Lower lobe of right lung (tissue), 2 donors: ENCODE measurements around the gene KIF18A. TPM values are rescaled to one million over a fixed set of nuclear protein-coding genes. Genes with fewer than 3 reads are reported as not detected.
"Not testable (repeated sequence)": the region's sequence is repeated elsewhere in the genome, so short reads cannot be mapped to it uniquely, and the experiment has no call there.

ENCODE experiments used
- ATAC-seq, 2 donors: fragments of 200-7000 bp; cut with Tn5 transposase; one replicate each; pipeline ENCODE4 v1.9.1; 2020 to 2022; ENCODE audit warnings: mild to moderate bottlenecking in 2 of 2, moderate library complexity in 2 of 2
- DNase-seq: peaks from one replicate; pipeline ENCODE4 v3.0.0-alpha.2; 2020
- H3K27ac ChIP-seq: fragments of 200-600 bp; one replicate; pipeline ENCODE4 v1.8.0; 2022
- H3K27me3 ChIP-seq: fragments of 200-600 bp; one replicate; pipeline ENCODE4 v1.8.0; 2022; ENCODE audit warnings: low read depth
- H3K36me3 ChIP-seq: fragments of 200-600 bp; one replicate; pipeline ENCODE4 v1.8.0; 2022; ENCODE audit warnings: mild to moderate bottlenecking
- H3K4me1 ChIP-seq: fragments of 200-600 bp; one replicate; pipeline ENCODE4 v1.8.0; 2022
- H3K4me3 ChIP-seq: fragments of 200-600 bp; one replicate; pipeline ENCODE4 v1.8.0; 2022; ENCODE audit warnings: mild to moderate bottlenecking
- H3K9me3 ChIP-seq: fragments of 200-600 bp; one replicate; pipeline ENCODE4 v1.8.0; 2022
- intact Hi-C: fragments of 100-400 bp; cut with DNase I; formaldehyde crosslinking; loops from one replicate; pipeline ENCODE4 v1.11.0; 2022
- total RNA-seq: library from RNA; stranded (reverse); fragmentation: NEBNext Ultra II Directional; extraction: Animal tissue kit (Norgen Biotek cat#: 25700); gene quantifications from one replicate; pipeline ENCODE4 v1.2.1, GENCODE V29; 2021
- TF ChIP-seq, protein P1 (sequence below): fragments of 200-600 bp; IDR thresholded peaks from one replicate; pipeline ENCODE4 v1.8.0; 2022; ENCODE audit warnings: antibody characterized with exemption, mild to moderate bottlenecking
- donor health status: DM: no; HTN: yes; CAD: no; lungs with severe emphysema.

The KIF18A gene
- total RNA-seq, 1 donor from 2014 or later = 2.4 TPM

DNA sequence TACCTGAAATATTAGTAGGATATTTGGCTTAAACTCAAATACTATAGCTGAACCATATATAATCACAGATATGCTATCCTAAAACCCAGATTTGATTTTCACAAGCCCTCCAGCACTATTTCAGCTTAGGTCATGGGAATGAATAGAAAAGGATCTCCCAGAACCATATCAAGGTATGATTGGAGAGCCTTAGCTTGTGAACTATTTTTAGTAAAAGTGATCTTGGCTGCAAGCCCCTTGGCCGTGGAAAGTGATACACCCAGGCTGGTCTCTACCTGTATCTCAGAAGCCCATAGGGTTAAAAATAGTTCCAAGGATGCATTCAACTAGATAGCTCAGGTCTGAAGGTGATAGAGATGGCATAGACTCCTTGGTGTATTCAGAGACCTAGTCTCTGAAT lies 9.7 kb downstream of the KIF18A start:
- Histone ChIP-seq H3K9me3 (no peaks in the 10 kb centered on the region), H3K27ac (no peak overlapping the region), H3K4me3 (no peak overlapping the region), H3K4me1 (no peaks in the 10 kb centered on the region), H3K36me3 (no peaks in the 10 kb centered on the region), H3K27me3 (no peaks in the 10 kb centered on the region)
- intact Hi-C loops = no loop called here
- ATAC-seq (no peak), DNase-seq (no peak)
- TF ChIP-seq, protein P1, sequence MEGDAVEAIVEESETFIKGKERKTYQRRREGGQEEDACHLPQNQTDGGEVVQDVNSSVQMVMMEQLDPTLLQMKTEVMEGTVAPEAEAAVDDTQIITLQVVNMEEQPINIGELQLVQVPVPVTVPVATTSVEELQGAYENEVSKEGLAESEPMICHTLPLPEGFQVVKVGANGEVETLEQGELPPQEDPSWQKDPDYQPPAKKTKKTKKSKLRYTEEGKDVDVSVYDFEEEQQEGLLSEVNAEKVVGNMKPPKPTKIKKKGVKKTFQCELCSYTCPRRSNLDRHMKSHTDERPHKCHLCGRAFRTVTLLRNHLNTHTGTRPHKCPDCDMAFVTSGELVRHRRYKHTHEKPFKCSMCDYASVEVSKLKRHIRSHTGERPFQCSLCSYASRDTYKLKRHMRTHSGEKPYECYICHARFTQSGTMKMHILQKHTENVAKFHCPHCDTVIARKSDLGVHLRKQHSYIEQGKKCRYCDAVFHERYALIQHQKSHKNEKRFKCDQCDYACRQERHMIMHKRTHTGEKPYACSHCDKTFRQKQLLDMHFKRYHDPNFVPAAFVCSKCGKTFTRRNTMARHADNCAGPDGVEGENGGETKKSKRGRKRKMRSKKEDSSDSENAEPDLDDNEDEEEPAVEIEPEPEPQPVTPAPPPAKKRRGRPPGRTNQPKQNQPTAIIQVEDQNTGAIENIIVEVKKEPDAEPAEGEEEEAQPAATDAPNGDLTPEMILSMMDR = no peak

DNA sequence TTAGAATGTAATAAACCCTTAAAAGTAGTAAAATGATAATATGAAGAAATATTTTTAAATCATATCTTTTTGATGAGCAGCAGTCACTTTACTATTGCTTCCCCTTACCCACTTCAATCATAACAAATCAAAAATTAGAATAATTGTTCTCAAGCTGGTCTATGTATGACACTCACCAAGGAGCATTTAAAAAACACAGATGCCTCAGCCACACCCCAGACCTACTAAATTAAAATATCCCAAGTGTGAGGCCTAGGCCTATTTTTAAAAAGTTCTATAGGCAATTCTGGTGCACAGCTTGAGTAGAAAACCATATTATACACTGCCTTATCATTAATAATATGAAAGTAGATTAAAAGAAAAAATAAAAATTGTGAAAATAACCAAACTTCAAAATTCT lies 15.2 kb downstream of the KIF18A start:
- TF ChIP-seq, protein P1 = no peak
- Histone ChIP-seq H3K4me3 (no peak overlapping the region), H3K9me3 (no peaks in the 10 kb centered on the region), H3K27me3 (no peaks in the 10 kb centered on the region), H3K27ac (no peak overlapping the region), H3K36me3 (no peaks in the 10 kb centered on the region), H3K4me1 (no peaks in the 10 kb centered on the region)
- no peak for DNase-seq
- no peak for ATAC-seq
- intact Hi-C loops = no loop called here

DNA sequence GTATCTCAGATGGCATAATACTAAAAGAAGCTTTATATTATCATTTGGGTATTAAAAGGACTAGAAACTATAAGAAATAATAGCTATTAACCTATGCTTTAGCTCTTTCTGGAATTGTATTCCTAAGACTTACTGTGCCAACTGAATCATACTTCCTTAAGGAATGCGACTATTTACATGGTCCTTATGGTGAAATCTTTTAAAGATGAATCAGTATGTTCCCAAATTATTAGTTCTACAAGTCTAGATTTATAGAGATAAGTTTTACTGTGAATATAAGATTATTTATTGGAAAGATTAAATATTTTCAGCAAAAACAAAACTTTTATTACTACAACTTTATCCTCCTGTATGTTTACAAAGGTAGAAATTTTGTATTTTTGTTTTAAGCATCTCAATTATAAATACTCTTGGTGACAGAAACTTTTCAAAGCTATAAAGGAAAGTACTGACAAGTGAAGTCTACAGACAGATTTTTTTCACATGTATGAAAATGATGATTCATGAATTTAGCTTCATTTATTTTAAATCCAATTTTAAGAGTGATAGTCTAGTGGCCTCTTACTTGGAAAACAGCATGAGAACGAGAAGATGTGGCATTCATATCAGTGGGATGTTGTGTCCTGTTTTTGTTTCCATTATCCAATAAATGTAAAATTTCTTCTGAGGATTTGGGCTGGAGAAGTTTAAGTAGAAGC lies 17.8 kb downstream of the KIF18A start:
- ATAC-seq = no peak
- no peak for DNase-seq
- no peaks in the 10 kb centered on the region for H3K4me1 ChIP-seq
- H3K36me3 ChIP-seq = no peaks in the 10 kb centered on the region
- TF ChIP-seq, protein P1 = no peak
- H3K27me3 ChIP-seq = no peaks in the 10 kb centered on the region
- H3K9me3 ChIP-seq = no peaks in the 10 kb centered on the region
- intact Hi-C loops = no loop called here
- H3K27ac ChIP-seq = no peak overlapping the region
- H3K4me3 ChIP-seq = no peak overlapping the region

DNA sequence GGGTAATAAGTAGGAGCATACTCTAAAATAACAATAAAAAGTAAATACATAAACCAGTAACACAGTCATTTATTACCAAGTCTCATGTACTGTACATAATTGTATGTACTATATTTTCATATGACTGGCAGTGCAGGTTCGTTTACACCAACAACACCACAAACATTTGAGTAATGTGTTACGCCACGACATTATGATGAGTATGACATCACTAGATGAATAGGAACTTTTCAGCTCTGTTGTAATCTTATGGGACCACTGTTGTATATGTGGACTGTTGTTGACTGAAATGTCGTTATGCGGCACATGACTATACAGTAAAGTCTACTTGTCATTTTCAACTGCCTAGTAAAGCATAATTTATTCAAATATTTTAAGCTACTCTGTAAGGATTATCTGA lies 18.6 kb downstream of the KIF18A start:
- intact Hi-C loops = no loop called here
- Histone ChIP-seq H3K4me3 (no peak overlapping the region), H3K27ac (no peak overlapping the region), H3K27me3 (no peaks in the 10 kb centered on the region), H3K9me3 (no peaks in the 10 kb centered on the region), H3K36me3 (no peaks in the 10 kb centered on the region), H3K4me1 (no peaks in the 10 kb centered on the region)
- TF ChIP-seq, protein P1 = no peak
- ATAC-seq (no peak), DNase-seq (no peak)

DNA sequence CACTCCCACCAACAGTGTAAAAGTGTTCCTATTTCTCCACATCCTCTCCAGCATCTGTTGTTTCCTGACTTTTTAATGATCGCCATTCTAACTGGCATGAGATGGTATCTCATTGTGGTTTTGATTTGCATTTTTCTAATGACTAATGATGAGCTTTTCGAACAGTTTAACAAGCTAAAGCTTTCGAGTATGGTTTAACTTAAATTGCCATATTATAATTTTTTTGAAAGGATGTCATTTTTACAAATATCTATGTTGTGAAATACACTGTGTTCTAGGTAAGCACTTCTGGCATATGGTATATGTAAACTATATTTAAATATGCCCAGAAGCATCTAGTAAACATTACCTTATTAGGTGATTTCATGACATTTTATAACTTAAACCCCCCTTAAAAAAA lies 20.3 kb downstream of the KIF18A start:
- H3K27me3 ChIP-seq, intact Hi-C loops, H3K36me3 ChIP-seq, H3K4me3 ChIP-seq, H3K9me3 ChIP-seq, ATAC-seq, H3K4me1 ChIP-seq, H3K27ac ChIP-seq, DNase-seq: not testable (repeated sequence)

DNA sequence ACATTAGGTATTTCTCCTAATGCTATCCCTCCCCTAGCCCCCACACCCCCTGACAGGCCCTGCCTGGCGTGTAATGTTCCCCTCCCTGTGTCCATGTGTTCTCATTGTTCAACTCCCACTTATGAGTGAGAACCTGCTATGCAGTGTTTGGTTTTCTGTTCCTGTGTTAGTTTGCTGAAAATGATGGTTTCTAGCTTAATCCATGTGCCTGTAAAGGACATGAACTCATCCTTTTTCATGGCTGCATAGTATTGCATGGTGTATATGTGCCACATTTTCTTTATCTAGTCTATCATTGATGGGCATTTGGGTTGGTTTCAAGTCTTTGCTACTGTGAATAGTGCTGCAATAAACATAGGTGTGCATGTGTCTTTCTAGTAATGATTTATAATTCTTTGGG lies 20.8 kb downstream of the KIF18A start:
- H3K36me3 ChIP-seq, intact Hi-C loops, ATAC-seq, H3K9me3 ChIP-seq, H3K4me1 ChIP-seq, H3K4me3 ChIP-seq, H3K27ac ChIP-seq, DNase-seq, H3K27me3 ChIP-seq: not testable (repeated sequence)
